KMS-11 (cell line): ENCODE data around the gene GATA5.

Source experiments
- H2AFZ ChIP-seq: fragments of 200-600 bp; sonication (generic); 2 replicates; pipeline ENCODE4 v1.6.1; 2016; ENCODE audit warnings: antibody characterized with exemption, mixed run types, low read depth
- H3K27ac ChIP-seq: fragments of 200-600 bp; sonication (generic); 2 replicates; pipeline ENCODE4 v1.6.1; 2016; ENCODE audit warnings: mild to moderate bottlenecking, mixed run types
- H3K27me3 ChIP-seq: fragments of 200-600 bp; sonication (generic); 2 replicates; pipeline ENCODE4 v1.6.1; 2017; ENCODE audit warnings: mild to moderate bottlenecking, low read depth, mixed run types, moderate library complexity; ENCODE audit not compliant: insufficient read depth
- H3K36me3 ChIP-seq: fragments of 200-600 bp; sonication (generic); 2 replicates; pipeline ENCODE4 v1.6.1; 2017; ENCODE audit warnings: mild to moderate bottlenecking, mixed run types; ENCODE audit not compliant: insufficient read depth
- H3K4me1 ChIP-seq: fragments of 200-600 bp; sonication (generic); 2 replicates; pipeline ENCODE4 v1.6.1; 2016; ENCODE audit warnings: mild to moderate bottlenecking, low read depth, mixed run types; ENCODE audit not compliant: poor library complexity, severe bottlenecking
- H3K4me2 ChIP-seq: fragments of 200-600 bp; sonication (generic); 2 replicates; pipeline ENCODE4 v1.7.0; 2016; ENCODE audit warnings: mild to moderate bottlenecking, mixed run types
- H3K4me3 ChIP-seq: fragments of 200-600 bp; sonication (generic); IDR thresholded peaks from 2 replicates; pipeline ENCODE4 v1.6.1; 2017; ENCODE audit warnings: low read depth, low read length, mixed read lengths; ENCODE audit not compliant: insufficient read depth
- H3K79me2 ChIP-seq: fragments of 200-600 bp; sonication (generic); 2 replicates; pipeline ENCODE4 v1.6.1; 2016; ENCODE audit warnings: low read depth, mixed run types; ENCODE audit not compliant: insufficient read depth
- H3K9ac ChIP-seq: fragments of 200-600 bp; sonication (generic); 2 replicates; pipeline ENCODE4 v1.6.1; 2016; ENCODE audit warnings: mild to moderate bottlenecking, mixed run types
- H4K20me1 ChIP-seq: fragments of 200-600 bp; sonication (generic); 2 replicates; pipeline ENCODE4 v1.6.1; 2016; ENCODE audit warnings: mild to moderate bottlenecking, mixed run types; ENCODE audit not compliant: insufficient read depth
- TF ChIP-seq, protein P1 (sequence below): fragments of 200-600 bp; sonication (generic); conservative IDR thresholded peaks from 2 replicates; pipeline ENCODE4 v1.6.1; 2017; ENCODE audit warnings: low read depth, mild to moderate bottlenecking, antibody characterized with exemption, low read length, moderate library complexity, mixed read lengths

Gene GATA5

DNA sequence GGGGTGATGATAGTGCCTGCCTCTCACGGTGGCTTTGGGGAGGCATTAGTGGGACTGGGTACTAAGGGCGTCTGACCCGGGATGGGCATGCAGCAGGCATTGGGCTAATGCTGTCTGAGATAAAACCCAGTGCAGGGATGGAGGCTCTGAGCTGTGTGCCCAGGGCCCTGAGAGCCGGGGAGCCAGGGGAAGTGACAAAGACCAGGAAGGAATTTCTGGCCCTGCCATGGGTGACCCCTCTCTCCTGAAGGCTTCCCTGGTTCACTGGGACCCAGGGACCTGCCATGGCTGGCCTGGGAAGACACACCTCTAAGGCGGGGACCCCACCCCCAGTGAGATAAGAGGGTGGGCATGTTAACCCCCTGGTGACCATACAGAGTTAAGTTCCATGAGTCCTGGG, 3.9 kb upstream of the GATA5 start:
- H3K4me1 ChIP-seq = no peaks in the 10 kb centered on the region
- no peaks in the 10 kb centered on the region for H3K79me2 ChIP-seq
- no peak overlapping the region for H3K4me2 ChIP-seq
- no peaks in the 10 kb centered on the region for H4K20me1 ChIP-seq
- H3K36me3 ChIP-seq = no peaks in the 10 kb centered on the region
- no peak overlapping the region for H3K4me3 ChIP-seq
- no peak overlapping the region for H3K27ac ChIP-seq
- no peak overlapping the region for H2AFZ ChIP-seq
- peaks cover 92% of the 10 kb centered on the region for H3K27me3 ChIP-seq
- no peak overlapping the region for H3K9ac ChIP-seq
- TF ChIP-seq, protein P1, sequence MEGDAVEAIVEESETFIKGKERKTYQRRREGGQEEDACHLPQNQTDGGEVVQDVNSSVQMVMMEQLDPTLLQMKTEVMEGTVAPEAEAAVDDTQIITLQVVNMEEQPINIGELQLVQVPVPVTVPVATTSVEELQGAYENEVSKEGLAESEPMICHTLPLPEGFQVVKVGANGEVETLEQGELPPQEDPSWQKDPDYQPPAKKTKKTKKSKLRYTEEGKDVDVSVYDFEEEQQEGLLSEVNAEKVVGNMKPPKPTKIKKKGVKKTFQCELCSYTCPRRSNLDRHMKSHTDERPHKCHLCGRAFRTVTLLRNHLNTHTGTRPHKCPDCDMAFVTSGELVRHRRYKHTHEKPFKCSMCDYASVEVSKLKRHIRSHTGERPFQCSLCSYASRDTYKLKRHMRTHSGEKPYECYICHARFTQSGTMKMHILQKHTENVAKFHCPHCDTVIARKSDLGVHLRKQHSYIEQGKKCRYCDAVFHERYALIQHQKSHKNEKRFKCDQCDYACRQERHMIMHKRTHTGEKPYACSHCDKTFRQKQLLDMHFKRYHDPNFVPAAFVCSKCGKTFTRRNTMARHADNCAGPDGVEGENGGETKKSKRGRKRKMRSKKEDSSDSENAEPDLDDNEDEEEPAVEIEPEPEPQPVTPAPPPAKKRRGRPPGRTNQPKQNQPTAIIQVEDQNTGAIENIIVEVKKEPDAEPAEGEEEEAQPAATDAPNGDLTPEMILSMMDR = no peak

DNA sequence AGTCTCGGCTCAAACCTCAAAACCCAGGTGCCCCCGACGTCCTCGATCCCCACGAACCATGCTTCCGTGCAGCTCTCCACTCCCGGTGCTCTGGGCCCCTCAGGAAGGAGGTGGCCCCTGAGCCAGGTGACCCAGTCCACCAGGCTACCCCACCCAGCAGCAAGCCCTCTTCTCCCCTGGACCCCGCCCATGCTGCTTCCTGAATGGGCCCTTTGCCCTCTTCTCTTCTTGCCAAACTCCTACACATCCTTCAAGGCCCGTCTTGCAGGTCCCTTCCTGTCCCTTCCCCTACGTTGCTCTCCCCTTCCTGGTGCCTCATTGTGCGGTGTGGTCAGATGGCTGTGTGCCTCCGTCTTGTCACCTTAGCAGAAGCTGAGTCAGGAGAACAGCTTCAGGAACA, 3.4 kb upstream of the GATA5 start:
- no peak overlapping the region for H2AFZ ChIP-seq
- no peak overlapping the region for H3K4me3 ChIP-seq
- H3K27ac ChIP-seq = no peak overlapping the region
- no peaks in the 10 kb centered on the region for H3K79me2 ChIP-seq
- H3K36me3 ChIP-seq = no peaks in the 10 kb centered on the region
- no peak overlapping the region for H3K4me2 ChIP-seq
- no peak overlapping the region for H3K9ac ChIP-seq
- H4K20me1 ChIP-seq = no peaks in the 10 kb centered on the region
- peaks cover 92% of the 10 kb centered on the region for H3K27me3 ChIP-seq
- TF ChIP-seq, protein P1 = no peak
- no peaks in the 10 kb centered on the region for H3K4me1 ChIP-seq

DNA sequence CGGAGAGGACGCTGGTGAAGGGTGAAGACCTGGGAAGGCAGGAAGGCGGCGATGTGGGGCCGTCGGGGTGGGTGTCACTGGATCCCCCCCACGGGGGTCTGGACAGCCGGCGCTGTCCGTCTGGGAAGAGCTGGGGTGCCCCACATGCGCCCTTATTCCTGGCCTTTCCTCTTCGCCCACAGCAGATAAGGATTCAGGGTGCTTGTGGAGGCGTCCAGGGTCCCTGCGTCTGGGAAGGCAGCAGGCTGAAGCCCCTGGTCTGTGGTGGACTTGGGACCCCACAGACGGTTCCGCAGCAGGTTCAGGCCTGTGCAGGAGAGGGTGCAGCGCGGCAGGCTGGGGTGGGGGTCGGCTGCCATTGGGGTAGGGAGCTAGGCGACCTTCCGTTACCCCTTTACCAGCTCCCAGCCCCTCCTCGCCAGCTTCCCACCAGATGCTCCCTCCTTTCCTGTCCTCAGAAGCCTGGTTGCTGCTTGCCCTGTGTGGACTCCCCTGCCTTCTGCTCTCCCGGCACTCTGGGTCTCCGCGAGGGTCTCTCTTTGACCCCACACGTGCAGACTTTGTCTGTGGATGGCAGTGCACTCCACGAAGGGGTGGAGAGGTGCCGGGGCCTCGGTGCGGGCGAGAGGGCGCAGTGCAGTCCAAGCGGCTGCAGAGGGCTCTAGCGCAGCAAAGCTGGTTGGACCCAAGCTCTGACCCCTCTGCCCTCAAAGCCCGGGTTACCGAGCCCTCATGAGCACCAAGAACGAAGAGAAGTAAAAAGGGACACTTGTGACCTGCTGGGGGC, 2.1 kb upstream of the GATA5 start:
- Histone ChIP-seq H3K4me3 (no peak overlapping the region), H3K79me2 (no peaks in the 10 kb centered on the region), H3K36me3 (no peaks in the 10 kb centered on the region), H3K4me2 (no peak overlapping the region), H3K27me3 (peaks cover 92% of the 10 kb centered on the region), H4K20me1 (no peaks in the 10 kb centered on the region), H2AFZ (no peak overlapping the region), H3K27ac (no peak overlapping the region), H3K4me1 (no peaks in the 10 kb centered on the region), H3K9ac (no peak overlapping the region)
- TF ChIP-seq, protein P1 = no peak

DNA sequence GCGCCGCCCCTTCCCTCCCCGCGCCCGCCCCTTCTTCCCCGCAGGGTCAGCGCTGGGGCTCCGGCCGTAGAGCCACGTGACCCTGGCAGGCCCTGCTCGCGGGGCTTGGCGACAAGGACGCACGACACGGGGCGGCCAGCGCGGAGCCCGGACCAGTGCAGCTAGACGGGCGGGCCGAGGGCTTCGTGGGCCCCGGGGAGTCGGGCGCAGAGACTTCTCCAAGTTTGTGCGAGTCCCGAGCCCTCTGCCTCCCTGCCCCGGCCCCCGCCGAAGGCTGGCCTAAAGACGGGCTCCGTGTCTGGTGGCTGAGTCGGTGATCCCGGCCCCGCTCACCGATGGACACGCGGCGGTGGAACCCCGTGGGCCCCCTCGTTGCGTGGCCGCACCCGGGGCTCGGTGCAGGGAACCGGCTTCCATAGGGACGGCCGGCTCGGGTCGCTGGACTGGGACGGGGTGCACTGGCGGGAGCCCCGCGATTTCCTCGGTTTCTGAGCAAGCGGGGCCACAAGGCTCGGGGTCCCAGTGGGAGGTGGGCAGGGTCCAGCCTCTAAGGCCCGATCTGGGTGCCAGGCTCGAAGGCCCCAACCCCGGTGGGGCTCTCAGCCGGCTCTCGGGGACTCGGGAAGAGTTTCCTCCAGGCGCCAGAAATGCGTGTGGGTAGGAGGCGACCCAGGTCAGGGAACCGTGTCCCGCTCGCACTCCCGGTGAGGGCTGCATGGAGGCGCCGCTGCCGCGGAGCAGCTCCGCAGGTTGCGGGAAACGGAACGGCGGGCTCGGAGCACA, 452 bp upstream of the GATA5 start:
- Histone ChIP-seq H3K4me2 (no peak overlapping the region), H3K36me3 (no peaks in the 10 kb centered on the region), H3K4me3 (no peak overlapping the region), H2AFZ (no peak overlapping the region), H3K27me3 (peaks cover 92% of the 10 kb centered on the region), H4K20me1 (no peaks in the 10 kb centered on the region), H3K79me2 (no peaks in the 10 kb centered on the region), H3K4me1 (no peaks in the 10 kb centered on the region), H3K27ac (no peak overlapping the region), H3K9ac (no peak overlapping the region)
- TF ChIP-seq, protein P1 = no peak
